BLaER1 treated with 17β-estradiol and CSF1 and Interleukin-3, amounts not matched to agents 10 nM and 100 nM (cell line): Measurements from ENCODE around the gene LYRM7.
"Not testable (repeated sequence)": the region's sequence is repeated elsewhere in the genome, so short reads cannot be mapped to it uniquely, and the experiment has no call there.

ENCODE experiments used
- H3K27ac ChIP-seq, 11 experiments: shearing (Covaris generic); formaldehyde crosslinking; 2 replicates each; pipeline ENCODE4 v1.8.1; 2022
- H3K27me3 ChIP-seq, 11 experiments: shearing (Covaris generic); formaldehyde crosslinking; 2 replicates each; pipeline ENCODE4 v1.8.1; 2022
- H3K36me3 ChIP-seq, 11 experiments: shearing (Covaris generic); formaldehyde crosslinking; 2 replicates each; pipeline ENCODE4 v1.8.1; 2022
- H3K4me1 ChIP-seq, 10 experiments: shearing (Covaris generic); formaldehyde crosslinking; 2 replicates each; pipeline ENCODE4 v1.8.1; 2022
- H3K4me2 ChIP-seq, 11 experiments: shearing (Covaris generic); formaldehyde crosslinking; 2 replicates each; pipeline ENCODE4 v1.8.1; 2022
- H3K4me3 ChIP-seq, 10 experiments: shearing (Covaris generic); formaldehyde crosslinking; 2 replicates each; pipeline ENCODE4 v1.8.1; 2022
- H3K9ac ChIP-seq, 11 experiments: shearing (Covaris generic); formaldehyde crosslinking; 2 replicates each; pipeline ENCODE4 v1.8.1; 2022
- H3K9me3 ChIP-seq, 11 experiments: shearing (Covaris generic); formaldehyde crosslinking; replicated peaks in 1 of 11; 2 replicates each; pipeline ENCODE4 v1.8.1; 2022
- H4K20me1 ChIP-seq, 11 experiments: shearing (Covaris generic); formaldehyde crosslinking; 2 replicates each; pipeline ENCODE4 v1.8.1; 2022
- Cebpa-rat ChIP-seq, 11 experiments: shearing (Covaris generic); IDR thresholded peaks; 2 replicates each; pipeline ENCODE4 v1.8.1; 2022

LYRM7 gene

DNA sequence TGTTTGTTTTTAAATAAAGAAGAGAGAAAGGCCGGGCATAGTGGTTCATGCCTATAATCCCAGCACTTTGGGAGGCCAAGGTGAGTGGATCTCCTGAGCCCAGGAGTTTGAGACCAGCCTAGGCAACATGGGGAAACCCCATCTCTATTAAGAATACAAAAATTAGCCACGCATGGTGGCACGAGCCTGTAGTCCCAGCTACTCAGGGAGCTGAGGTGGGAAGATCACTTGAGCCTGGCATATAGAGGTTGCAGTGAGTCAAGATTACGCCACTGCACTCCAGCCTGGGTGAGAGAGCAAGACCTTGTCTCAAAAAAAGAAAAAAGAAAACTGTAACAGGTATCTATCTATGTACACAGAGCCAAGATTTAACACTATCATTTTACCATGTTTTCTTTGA is 58.9 kb downstream of the LYRM7 start:
- no peak overlapping the region for H3K4me3 ChIP-seq
- H3K4me1 ChIP-seq = peaks cover 0 to 15% (median 7%) of the 10 kb centered on the region in 10 experiments; a peak in 13 of 20 replicates
- no peak for TF ChIP-seq Cebpa-rat (IDR thresholded peaks at IDR 0.05)
- no peak overlapping the region for H3K4me2 ChIP-seq
- no peak overlapping the region for H3K27ac ChIP-seq
- no peaks in the 10 kb centered on the region for H3K27me3 ChIP-seq
- H4K20me1 ChIP-seq = no peaks in the 10 kb centered on the region
- H3K36me3 ChIP-seq = no peaks in the 10 kb centered on the region
- 0 out of 22 replicates have a peak, but pooled peaks cover 0 to 6% (median 0%) of the 10 kb centered on the region in 11 experiments for H3K9me3 ChIP-seq
- H3K9ac ChIP-seq = no peak overlapping the region

GRCh38 chr5:131230406-131230805 is 59.7 kb downstream of the LYRM7 start:
- Histone ChIP-seq H3K4me1 (peaks cover 0 to 8% (median 3%) of the 10 kb centered on the region in 10 experiments; a peak in 8 of 20 replicates), H3K36me3 (no peaks in the 10 kb centered on the region), H3K4me3 (no peak overlapping the region), H4K20me1 (no peaks in the 10 kb centered on the region), H3K27me3 (no peaks in the 10 kb centered on the region), H3K4me2 (no peak overlapping the region), H3K27ac (no peak overlapping the region), H3K9me3 (0 out of 22 replicates have a peak, but pooled peaks cover 0 to 6% (median 0%) of the 10 kb centered on the region in 11 experiments), H3K9ac (no peak overlapping the region)
- TF ChIP-seq Cebpa-rat (IDR thresholded peaks at IDR 0.05) = no peak

- Histone ChIP-seq H4K20me1 (no peaks in the 10 kb centered on the region), H3K4me3 (no peak overlapping the region), H3K4me1 (peaks cover 0 to 31% (median 0%) of the 10 kb centered on the region in 10 experiments; a peak in 7 of 20 replicates), H3K27ac (no peak overlapping the region), H3K36me3 (no peaks in the 10 kb centered on the region), H3K27me3 (no peaks in the 10 kb centered on the region), H3K4me2 (peak overlapping the region in 3 of 11 experiments; percentile 33 to 60 (median 56); a peak in 5 of 22 replicates), H3K9ac (no peak overlapping the region), H3K9me3 (peaks cover 0 to 5% (median 0%) of the 10 kb centered on the region in 11 experiments; a peak in 3 of 22 replicates)
- no peak for TF ChIP-seq Cebpa-rat (IDR thresholded peaks at IDR 0.05)
Observed at GRCh38 chr5:131239686-131240085, 68.9 kb downstream of the LYRM7 start.

DNA sequence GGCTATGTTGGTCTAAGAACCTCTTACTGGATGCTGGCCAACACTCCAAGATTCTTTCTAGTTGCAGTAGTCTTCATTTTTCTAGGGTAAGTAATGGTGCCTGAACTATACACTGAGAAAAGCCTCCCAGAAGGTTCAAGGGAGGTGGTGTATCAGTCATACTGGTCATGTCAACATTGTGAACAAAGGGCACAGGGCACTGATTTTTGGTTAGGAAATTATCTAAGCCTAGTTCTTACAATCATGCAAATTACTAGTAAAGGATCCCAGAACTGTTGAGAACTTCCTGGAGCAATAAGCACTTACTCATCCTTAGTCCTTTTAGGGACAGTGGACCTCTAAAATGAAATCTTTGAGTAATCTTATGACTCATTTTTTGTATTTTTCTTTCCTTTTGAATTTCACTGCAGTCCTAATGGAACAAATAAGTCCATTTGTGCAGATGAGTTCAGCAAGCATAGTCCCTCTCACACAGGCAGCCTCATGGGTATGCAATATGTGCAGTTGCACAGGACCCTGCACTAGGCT is 72.0 kb downstream of the LYRM7 start:
- Histone ChIP-seq H4K20me1 (no peaks in the 10 kb centered on the region), H3K4me2 (peak overlapping the region in 4 of 11 experiments; percentile 15 to 62 (median 49); a peak in 6 of 22 replicates), H3K9ac (no peak overlapping the region), H3K4me3 (no peak overlapping the region), H3K9me3 (peaks cover 11 to 24% (median 19%) of the 10 kb centered on the region in 11 experiments), H3K27me3 (no peaks in the 10 kb centered on the region), H3K27ac (peak overlapping the region in 3 of 11 experiments; percentile 14 to 28 (median 25); a peak in 3 of 22 replicates), H3K36me3 (no peaks in the 10 kb centered on the region; a peak in 1 of 22 replicates), H3K4me1 (peaks cover 0 to 31% (median 0%) of the 10 kb centered on the region in 10 experiments; a peak in 7 of 20 replicates)
- TF ChIP-seq Cebpa-rat (IDR thresholded peaks at IDR 0.05) = no peak

- no peak for TF ChIP-seq Cebpa-rat (IDR thresholded peaks at IDR 0.05)
- peaks cover 11 to 25% (median 19%) of the 10 kb centered on the region in 11 experiments for H3K9me3 ChIP-seq
- H3K27me3 ChIP-seq = no peaks in the 10 kb centered on the region
Observed at GRCh38 chr5:131245312-131245711, 74.6 kb downstream of the LYRM7 start.

DNA sequence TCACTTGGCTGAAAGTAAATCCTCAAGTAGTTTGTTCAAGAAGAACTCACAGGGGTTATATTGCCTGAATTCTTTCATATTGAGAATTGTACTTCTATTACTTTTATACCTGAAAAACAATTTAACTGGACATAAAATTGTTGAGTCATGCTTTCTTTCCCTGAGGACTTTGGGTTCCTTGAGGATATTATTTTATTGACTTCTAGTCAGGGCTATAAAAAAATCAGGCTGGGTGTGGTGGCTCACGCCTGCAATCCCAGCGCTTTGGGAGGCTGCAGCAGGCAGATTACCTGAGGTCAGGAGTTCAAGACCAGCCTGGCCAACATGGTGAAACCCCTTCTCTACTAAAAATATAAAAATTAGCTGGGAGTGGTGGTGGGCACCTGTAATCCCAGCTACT is 75.2 kb downstream of the LYRM7 start:
- Histone ChIP-seq H3K36me3 (no peaks in the 10 kb centered on the region; a peak in 1 of 22 replicates), H3K4me3 (no peak overlapping the region), H3K9ac (no peak overlapping the region), H3K27ac (no peak overlapping the region), H3K4me1 (peaks cover 0 to 35% (median 5%) of the 10 kb centered on the region in 10 experiments; a peak in 12 of 20 replicates), H3K9me3 (peaks cover 11 to 25% (median 19%) of the 10 kb centered on the region in 11 experiments), H4K20me1 (no peaks in the 10 kb centered on the region), H3K4me2 (no peak overlapping the region), H3K27me3 (no peaks in the 10 kb centered on the region)
- no peak for TF ChIP-seq Cebpa-rat (IDR thresholded peaks at IDR 0.05)

More at GRCh38 chr5:131245312-131245711, 74.6 kb downstream of the LYRM7 start:
- Histone ChIP-seq H3K9ac (no peak overlapping the region), H4K20me1 (no peaks in the 10 kb centered on the region), H3K27ac (no peak overlapping the region), H3K4me3 (no peak overlapping the region), H3K4me2 (no peak overlapping the region), H3K36me3 (no peaks in the 10 kb centered on the region; a peak in 1 of 22 replicates), H3K4me1 (peaks cover 0 to 29% (median under 1%) of the 10 kb centered on the region in 10 experiments; a peak in 7 of 20 replicates)

DNA sequence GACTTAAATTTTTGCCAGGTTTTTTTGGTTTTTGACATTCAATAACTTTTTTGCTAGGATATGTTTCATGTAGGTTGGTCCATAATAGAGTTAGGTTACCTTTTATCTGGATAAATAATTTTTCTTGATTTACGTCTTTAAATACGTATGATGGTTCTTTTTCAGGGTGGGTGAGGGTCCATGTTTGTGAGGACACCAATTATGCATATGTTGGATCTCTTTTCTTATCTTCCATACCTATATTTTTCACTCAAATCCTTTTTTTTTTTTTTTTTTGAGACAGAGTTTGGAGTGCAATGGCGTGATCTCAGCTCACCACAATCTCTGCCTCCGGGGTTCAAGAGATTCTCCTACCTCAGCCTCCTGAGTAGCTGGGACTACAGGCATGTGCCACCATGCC is 75.8 kb downstream of the LYRM7 start:
- H3K27me3 ChIP-seq = no peaks in the 10 kb centered on the region
- no peak overlapping the region for H3K27ac ChIP-seq
- no peak overlapping the region for H3K9ac ChIP-seq
- H3K4me2 ChIP-seq = no peak overlapping the region
- H3K4me1 ChIP-seq = peaks cover 4 to 41% (median 11%) of the 10 kb centered on the region in 10 experiments
- H3K36me3 ChIP-seq = no peaks in the 10 kb centered on the region; a peak in 1 of 22 replicates
- TF ChIP-seq Cebpa-rat (IDR thresholded peaks at IDR 0.05) = no peak
- H4K20me1 ChIP-seq = no peaks in the 10 kb centered on the region
- no peak overlapping the region for H3K4me3 ChIP-seq
- peaks cover 11 to 25% (median 19%) of the 10 kb centered on the region in 11 experiments for H3K9me3 ChIP-seq

DNA sequence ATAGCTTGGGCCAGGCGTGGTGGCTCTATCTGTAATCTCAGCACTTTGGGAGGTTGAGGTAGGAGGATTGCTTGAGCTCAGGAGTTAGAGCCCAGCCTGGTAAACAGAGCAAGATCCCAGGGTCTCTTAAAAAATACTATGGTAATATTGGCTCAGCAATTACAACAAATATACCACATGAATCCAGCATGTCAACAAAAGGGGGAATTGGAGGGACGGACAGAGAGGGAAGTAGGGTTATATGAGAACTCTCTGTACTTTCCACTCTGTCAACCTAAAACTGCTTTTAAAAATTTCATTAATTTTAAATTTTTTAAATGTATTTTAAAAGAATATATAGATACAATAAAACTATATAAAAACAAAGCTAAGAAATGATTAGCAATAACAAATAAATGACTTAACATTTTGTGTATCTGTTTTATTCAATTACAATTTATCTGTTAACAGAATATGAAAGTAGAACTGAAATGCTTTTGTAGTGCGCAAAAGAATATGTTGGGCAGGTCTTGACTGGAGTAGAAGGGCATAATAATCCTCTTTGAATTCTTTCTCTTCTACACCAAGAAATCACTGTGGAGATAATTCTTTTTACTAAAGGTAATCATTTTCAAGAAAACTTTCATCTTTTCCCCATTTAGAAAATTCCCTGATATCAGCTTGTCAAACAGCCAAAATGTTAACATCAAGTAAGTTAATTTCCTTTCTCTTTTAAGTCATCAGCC is 80.2 kb downstream of the LYRM7 start:
- Histone ChIP-seq H3K9me3 (peaks cover 10 to 20% (median 16%) of the 10 kb centered on the region in 11 experiments), H3K4me3 (no peak overlapping the region), H3K36me3 (peaks cover 0 to 2% (median 0%) of the 10 kb centered on the region in 11 experiments; a peak in 4 of 22 replicates), H3K4me2 (peak overlapping the region in 9 of 11 experiments; percentile 77 to 93 (median 81); a peak in 12 of 22 replicates), H4K20me1 (no peaks in the 10 kb centered on the region), H3K27ac (peak overlapping the region in 10 of 11 experiments; percentile 36 to 94 (median 88); a peak in 16 of 22 replicates), H3K4me1 (peaks cover 31 to 61% (median 47%) of the 10 kb centered on the region in 10 experiments), H3K27me3 (no peaks in the 10 kb centered on the region), H3K9ac (no peak overlapping the region)
- TF ChIP-seq Cebpa-rat (IDR thresholded peaks at IDR 0.05) = no peak

DNA sequence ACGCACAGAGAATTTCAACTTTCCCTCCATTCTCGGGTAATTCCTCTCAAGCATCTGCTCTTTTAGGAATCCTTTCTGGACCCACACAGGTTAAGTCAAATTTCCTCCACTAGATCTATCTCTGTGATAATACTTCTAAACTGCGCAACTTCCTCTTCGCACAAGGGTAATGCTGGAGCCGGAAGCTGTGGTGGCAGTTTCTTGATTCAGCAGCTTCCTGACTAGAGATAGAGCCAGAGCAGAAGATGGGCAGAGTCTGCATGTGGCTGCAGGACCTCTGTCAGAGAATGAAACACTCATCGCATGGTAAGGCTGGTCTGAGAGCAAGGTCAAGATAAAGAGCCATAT is 82.1 kb downstream of the LYRM7 start:
- Histone ChIP-seq H3K36me3 (peaks cover 0 to 6% (median 0%) of the 10 kb centered on the region in 11 experiments; a peak in 5 of 22 replicates), H3K4me2 (peak overlapping the region; percentile 72 to 93 (median 81)), H3K9ac (peak overlapping the region; percentile 63 to 81 (median 76); a peak in 21 of 22 replicates), H3K4me3 (peak overlapping the region; percentile 19 to 61 (median 37); a peak in 14 of 20 replicates), H3K9me3 (peaks cover 0 to 4% (median 0%) of the 10 kb centered on the region in 11 experiments; a peak in 2 of 22 replicates), H4K20me1 (no peaks in the 10 kb centered on the region), H3K4me1 (peaks cover 40 to 79% (median 61%) of the 10 kb centered on the region in 10 experiments), H3K27ac (peak overlapping the region; percentile 85 to 95 (median 89)), H3K27me3 (no peaks in the 10 kb centered on the region)
- TF ChIP-seq Cebpa-rat (IDR thresholded peaks at IDR 0.05) = peak in 9 of 11 experiments; percentile 47 to 93 (median 78); a peak in 14 of 22 replicates

DNA sequence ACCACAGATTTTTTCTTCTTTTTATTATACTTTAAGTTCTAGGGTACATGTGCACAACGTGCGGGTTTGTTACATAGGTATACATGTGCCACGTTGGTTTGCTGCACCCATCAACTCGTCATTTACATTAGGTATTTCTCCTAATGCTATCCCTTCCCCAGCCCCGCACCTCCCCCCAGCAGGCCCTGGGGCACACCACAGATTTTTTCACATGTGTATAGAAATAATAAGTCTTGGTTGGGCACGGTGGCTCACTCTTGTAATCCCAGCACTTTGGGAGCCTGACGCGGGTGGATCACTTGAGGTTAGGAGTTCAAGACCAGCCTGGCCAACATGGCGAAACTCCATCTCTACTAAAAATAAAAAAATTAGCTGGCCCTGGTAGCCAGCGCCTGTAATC is 83.3 kb downstream of the LYRM7 start:
- peak overlapping the region in 10 of 11 experiments; percentile 85 to 95 (median 90); a peak in 20 of 22 replicates for H3K27ac ChIP-seq
- H3K9me3 ChIP-seq, H4K20me1 ChIP-seq, H3K27me3 ChIP-seq, H3K36me3 ChIP-seq: not testable (repeated sequence)
- peak overlapping the region in 1 of 10 experiments; percentile 61; a peak in 1 of 20 replicates for H3K4me3 ChIP-seq
- H3K4me1 ChIP-seq = peaks cover 42 to 92% (median 70%) of the 10 kb centered on the region in 10 experiments
- H3K9ac ChIP-seq = peak overlapping the region in 8 of 11 experiments; percentile 71 to 81 (median 76); a peak in 10 of 22 replicates
- peak overlapping the region; percentile 72 to 93 (median 81) for H3K4me2 ChIP-seq
